ENCODE measurements around the gene ATP8B4.

ATP8B4 gene

DNA sequence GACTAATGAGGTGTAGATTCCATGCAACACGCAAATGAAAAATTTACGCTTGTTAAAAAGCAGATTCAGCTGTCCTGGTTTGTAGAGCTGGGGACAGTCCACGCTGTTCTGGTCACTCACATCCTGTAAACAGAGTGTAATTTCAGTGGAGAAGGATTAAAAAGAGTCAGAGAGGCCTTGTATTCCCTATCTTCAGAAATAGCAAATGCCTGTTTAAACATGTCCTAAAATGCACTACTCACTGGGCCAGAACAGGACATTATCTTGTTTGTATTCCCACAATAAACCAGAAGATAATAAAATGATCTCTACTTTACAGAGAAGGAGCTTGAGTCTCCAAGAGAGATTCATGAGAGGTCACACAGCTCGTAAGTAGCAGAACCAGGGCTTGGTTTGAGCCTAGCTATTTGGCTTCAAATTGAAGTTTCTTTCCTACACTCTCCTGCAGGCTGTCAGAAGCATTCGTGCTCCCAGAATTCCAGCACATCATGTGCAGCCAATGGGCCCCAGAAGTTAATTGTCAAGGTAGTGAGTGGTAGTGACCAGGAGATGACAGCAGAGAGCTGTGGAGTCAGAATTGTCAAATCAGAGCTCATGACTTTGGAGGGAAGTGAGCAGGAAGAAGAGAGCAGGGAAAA is 242.5 kb downstream of the ATP8B4 start:
- peak; percentile 14 for TF ChIP-seq CTCF (IDR thresholded peaks at IDR 0.05; ENCODE audit: control insufficient read depth, insufficient read depth, low read depth, low read length, missing control alignments)

DNA sequence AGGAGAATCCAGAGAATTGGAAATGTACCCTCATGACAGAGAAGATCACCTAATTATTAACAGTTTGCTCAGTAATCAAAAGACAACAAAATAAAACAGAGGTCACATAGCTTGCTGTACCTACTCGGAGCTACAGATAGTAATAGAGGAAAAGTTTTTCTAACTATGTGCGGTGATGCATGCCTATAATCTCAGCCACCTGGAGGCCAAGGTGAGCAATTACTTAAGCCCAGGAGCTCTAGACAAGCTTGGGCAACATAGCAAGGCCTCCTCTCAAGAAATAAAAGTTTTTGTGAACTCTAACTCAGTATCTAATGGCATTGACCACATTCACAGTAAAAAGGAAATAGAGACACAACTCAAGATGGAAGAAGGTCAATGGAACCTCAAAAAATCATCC is 243.6 kb downstream of the ATP8B4 start:
- H3K4me3 ChIP-seq (ENCODE audit: control insufficient read depth, low read depth, low read length), result no peak overlapping the region
- TF ChIP-seq CTCF (IDR thresholded peaks at IDR 0.05; ENCODE audit: control insufficient read depth, insufficient read depth, low read depth, low read length, missing control alignments), result no peak
- no peak for DNase-seq (ENCODE audit: low read depth)

More for the DNA sequence above, 242.5 kb downstream of the ATP8B4 start:
- no peak for DNase-seq (ENCODE audit: low read depth)
- no peak overlapping the region for H3K4me3 ChIP-seq (ENCODE audit: control insufficient read depth, low read depth, low read length)

GRCh38 chr15:49870472-49870871 is 248.6 kb downstream of the ATP8B4 start:
- TF ChIP-seq CTCF (IDR thresholded peaks at IDR 0.05; ENCODE audit: control insufficient read depth, insufficient read depth, low read depth, low read length, missing control alignments), result no peak
- no peak for DNase-seq (ENCODE audit: low read depth)
- H3K4me3 ChIP-seq (ENCODE audit: control insufficient read depth, low read depth, low read length), result no peak overlapping the region

GRCh38 chr15:49868348-49868747 is 250.7 kb downstream of the ATP8B4 start:
- TF ChIP-seq CTCF (IDR thresholded peaks at IDR 0.05; ENCODE audit: control insufficient read depth, insufficient read depth, low read depth, low read length, missing control alignments), result no peak
- no peak for DNase-seq (ENCODE audit: low read depth)

DNA sequence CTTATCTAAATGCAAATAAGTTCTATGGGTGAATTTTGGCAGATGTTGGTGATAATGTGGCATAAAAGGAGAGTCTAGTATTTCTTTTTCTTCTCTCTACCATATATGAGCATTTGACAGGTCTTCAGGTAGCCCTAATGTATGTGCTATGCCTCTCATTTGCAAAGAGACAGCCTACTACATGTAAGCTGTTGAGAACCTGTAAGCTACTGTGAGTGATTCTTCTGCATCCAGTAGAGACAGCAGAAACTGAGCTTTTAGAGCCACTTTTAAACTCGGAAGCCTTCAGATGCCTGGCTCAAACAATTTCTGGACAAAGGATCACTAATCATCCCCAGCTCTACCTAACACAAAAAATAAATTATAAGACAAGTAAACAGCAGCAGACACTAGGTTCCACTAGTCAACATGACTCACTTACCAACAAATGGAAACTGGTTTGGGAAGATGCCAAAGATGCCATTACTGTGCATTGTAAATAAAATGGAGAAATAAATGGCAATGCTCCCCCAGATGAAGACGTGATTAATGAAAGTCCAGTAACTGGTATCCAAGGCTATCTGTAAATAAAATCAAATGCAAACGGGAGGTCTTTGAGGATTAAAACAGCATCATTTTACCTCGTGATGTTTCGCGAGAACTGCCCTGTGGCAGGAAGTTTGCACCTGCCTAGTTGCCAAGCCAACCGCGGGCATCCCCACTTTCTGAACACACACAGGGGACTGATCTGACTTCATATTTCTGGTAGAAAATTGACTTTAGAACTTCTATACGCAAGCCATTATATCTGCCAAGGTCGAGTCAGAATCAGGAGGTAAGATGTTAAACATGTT is 252.9 kb downstream of the ATP8B4 start:
- no peak for TF ChIP-seq CTCF (IDR thresholded peaks at IDR 0.05; ENCODE audit: control insufficient read depth, insufficient read depth, low read depth, low read length, missing control alignments)
- no peak for DNase-seq (ENCODE audit: low read depth)
- no peak overlapping the region for H3K4me3 ChIP-seq (ENCODE audit: control insufficient read depth, low read depth, low read length)

More at GRCh38 chr15:49868348-49868747, 250.7 kb downstream of the ATP8B4 start:
- H3K4me3 ChIP-seq (ENCODE audit: control insufficient read depth, low read depth, low read length), result no peak overlapping the region

- H3K4me3 ChIP-seq (ENCODE audit: control insufficient read depth, low read depth, low read length), result no peak overlapping the region
- no peak for TF ChIP-seq CTCF (IDR thresholded peaks at IDR 0.05; ENCODE audit: control insufficient read depth, insufficient read depth, low read depth, low read length, missing control alignments)
These were observed 254.8 kb downstream of the ATP8B4 start for GRCh38 chr15:49864251-49864650.

More at GRCh38 chr15:49864251-49864650, 254.8 kb downstream of the ATP8B4 start:
- no peak for DNase-seq (ENCODE audit: low read depth)

All from AG09309 (cell line).